Mucosa of rectum (tissue), 2 donors: ENCODE measurements around the gene C22orf39.

Experiments used
- H3K27ac ChIP-seq, 2 donors: one replicate each; pipeline ENCODE4 v1.7.0; 2013; ENCODE audit warnings: inconsistent platforms in 2 of 2, low read depth in 2 of 2, low read length in 2 of 2
- H3K27me3 ChIP-seq, 2 donors: one replicate each; pipeline ENCODE4 v1.7.0; 2013; ENCODE audit warnings: low read length in 2 of 2; ENCODE audit not compliant: control insufficient read depth in 2 of 2, insufficient read depth in 2 of 2
- H3K36me3 ChIP-seq, 2 donors: one replicate each; pipeline ENCODE4 v1.7.0; 2013; ENCODE audit warnings: low read length in 2 of 2; ENCODE audit not compliant: control insufficient read depth in 2 of 2, insufficient read depth in 2 of 2
- H3K4me1 ChIP-seq, 2 donors: one replicate each; pipeline ENCODE4 v1.7.0; 2013; ENCODE audit warnings: low read length in 2 of 2, mild to moderate bottlenecking in 1 of 2; ENCODE audit not compliant: control insufficient read depth in 2 of 2, insufficient read depth in 2 of 2
- H3K4me3 ChIP-seq, 2 donors: one replicate each; pipeline ENCODE4 v1.7.0; 2013; ENCODE audit warnings: low read length in 2 of 2
- H3K9ac ChIP-seq, 2 donors: one replicate each; pipeline ENCODE4 v1.7.0; 2013; ENCODE audit warnings: low read length in 2 of 2, low read depth in 1 of 2, mild to moderate bottlenecking in 1 of 2
- H3K9me3 ChIP-seq, 2 donors: one replicate each; pipeline ENCODE4 v1.7.0; 2013; ENCODE audit warnings: low read length in 2 of 2; ENCODE audit not compliant: control insufficient read depth in 2 of 2
- donor health status: healthy.
- donor health status: Normal muscosa, but diverticular disease.

Gene C22orf39

GRCh38 chr22:19429950-19430889 lies 17.3 kb downstream of the C22orf39 start:
- Histone ChIP-seq H3K9me3 (no peaks in the 10 kb centered on the region), H3K36me3 (peaks cover 4 to 8% of the 10 kb centered on the region in 2 donors), H3K27me3 (no peaks in the 10 kb centered on the region), H3K4me3 (peak overlapping the region; percentile 80 to 88), H3K9ac (peak overlapping the region; percentile 68 to 76), H3K4me1 (peaks cover 16 to 23% of the 10 kb centered on the region in 2 donors), H3K27ac (peak overlapping the region; percentile 56 to 72)

- Histone ChIP-seq H3K27me3 (no peaks in the 10 kb centered on the region), H3K27ac (no peak overlapping the region), H3K36me3 (peaks cover 0 to 6% of the 10 kb centered on the region in 2 donors), H3K4me1 (no peaks in the 10 kb centered on the region), H3K4me3 (no peak overlapping the region), H3K9me3 (no peaks in the 10 kb centered on the region), H3K9ac (no peak overlapping the region)
Observed at GRCh38 chr22:19424186-19424500, 23.4 kb downstream of the C22orf39 start.

- H3K4me3 ChIP-seq: no peak overlapping the region
- H3K27ac ChIP-seq: no peak overlapping the region
- H3K36me3 ChIP-seq: peaks cover 0 to 6% of the 10 kb centered on the region in 2 donors
- H3K4me1 ChIP-seq: no peaks in the 10 kb centered on the region
- H3K27me3 ChIP-seq: no peaks in the 10 kb centered on the region
- H3K9ac ChIP-seq: no peak overlapping the region
- H3K9me3 ChIP-seq: no peaks in the 10 kb centered on the region
Observed at GRCh38 chr22:19422440-19423301, 24.8 kb downstream of the C22orf39 start.

- peak overlapping the region in 1 of 2 donors; percentile 46 for H3K27ac ChIP-seq
- no peaks in the 10 kb centered on the region for H3K27me3 ChIP-seq
- no peak overlapping the region for H3K9ac ChIP-seq
- H3K9me3 ChIP-seq: no peaks in the 10 kb centered on the region
- no peak overlapping the region for H3K4me3 ChIP-seq
- peaks cover 0 to 6% of the 10 kb centered on the region in 2 donors for H3K36me3 ChIP-seq
- no peaks in the 10 kb centered on the region for H3K4me1 ChIP-seq
Observed at GRCh38 chr22:19420321-19420720, 27.2 kb downstream of the C22orf39 start.

- Histone ChIP-seq H3K27ac (peak overlapping the region in 1 of 2 donors; percentile 46), H3K9ac (no peak overlapping the region), H3K27me3 (no peaks in the 10 kb centered on the region), H3K9me3 (no peaks in the 10 kb centered on the region), H3K36me3 (peaks cover 0 to under 1% of the 10 kb centered on the region in 2 donors), H3K4me3 (no peak overlapping the region), H3K4me1 (no peaks in the 10 kb centered on the region)
Observed at GRCh38 chr22:19419464-19420178, 27.9 kb downstream of the C22orf39 start.

GRCh38 chr22:19419086-19419463 lies 28.4 kb downstream of the C22orf39 start:
- Histone ChIP-seq H3K9me3 (no peaks in the 10 kb centered on the region), H3K36me3 (no peaks in the 10 kb centered on the region), H3K27me3 (no peaks in the 10 kb centered on the region), H3K27ac (peak overlapping the region in 1 of 2 donors; percentile 43), H3K4me1 (no peaks in the 10 kb centered on the region), H3K4me3 (no peak overlapping the region), H3K9ac (no peak overlapping the region)

- H3K4me1 ChIP-seq: no peaks in the 10 kb centered on the region
- no peak overlapping the region for H3K27ac ChIP-seq
- no peak overlapping the region for H3K4me3 ChIP-seq
- H3K9me3 ChIP-seq: no peaks in the 10 kb centered on the region
- peaks cover 14 to 24% of the 10 kb centered on the region in 2 donors for H3K36me3 ChIP-seq
- no peak overlapping the region for H3K9ac ChIP-seq
- no peaks in the 10 kb centered on the region for H3K27me3 ChIP-seq
Observed at GRCh38 chr22:19412923-19413322, 34.6 kb downstream of the C22orf39 start.

GRCh38 chr22:19412478-19412877 lies 35.0 kb downstream of the C22orf39 start:
- H3K9ac ChIP-seq: no peak overlapping the region
- H3K36me3 ChIP-seq: peaks cover 18 to 27% of the 10 kb centered on the region in 2 donors
- no peaks in the 10 kb centered on the region for H3K27me3 ChIP-seq
- H3K4me1 ChIP-seq: no peaks in the 10 kb centered on the region
- H3K4me3 ChIP-seq: no peak overlapping the region
- no peak overlapping the region for H3K27ac ChIP-seq
- H3K9me3 ChIP-seq: no peaks in the 10 kb centered on the region

GRCh38 chr22:19411690-19412045 lies 35.8 kb downstream of the C22orf39 start:
- Histone ChIP-seq H3K27me3 (no peaks in the 10 kb centered on the region), H3K27ac (no peak overlapping the region), H3K4me1 (no peaks in the 10 kb centered on the region), H3K36me3 (peaks cover 25 to 34% of the 10 kb centered on the region in 2 donors), H3K9me3 (no peaks in the 10 kb centered on the region), H3K4me3 (no peak overlapping the region), H3K9ac (no peak overlapping the region)
